ENCODE results near the gene ANKRD11.
A peak's percentile ranks its signal among the peaks of the same experiment; 100 is the strongest.
"Not testable (repeated sequence)": the region's sequence is repeated elsewhere in the genome, so short reads cannot be mapped to it uniquely, and the experiment has no call there.

The ANKRD11 gene

GRCh38 chr16:89261691-89262563 lies 228.4 kb downstream of the ANKRD11 start:
- Histone ChIP-seq H3K27me3 (ENCODE audit: low read depth, low read length) (peaks cover 7% of the 10 kb centered on the region), H3K36me3 (ENCODE audit: control insufficient read depth in 1 of 2, insufficient read depth in 2 of 2, low read length in 2 of 2) (peaks cover 0 to 20% of the 10 kb centered on the region in 2 donors), H3K4me1 (ENCODE audit: control insufficient read depth in 1 of 2, insufficient read depth in 2 of 2, low read length in 2 of 2) (peaks cover 0 to 8% of the 10 kb centered on the region in 2 donors), H3K4me3 (ENCODE audit: low read depth in 1 of 2, low read length in 2 of 2) (peak overlapping the region in 1 of 2 donors; percentile 4), H3K27ac (ENCODE audit: low read length) (peak overlapping the region; percentile 73), H3K9me3 (ENCODE audit: control insufficient read depth in 1 of 2, low read length in 2 of 2) (peaks cover 0 to 3% of the 10 kb centered on the region in 2 donors)

GRCh38 chr16:89259901-89260300 lies 230.5 kb downstream of the ANKRD11 start:
- not testable (repeated sequence) for H3K27me3 ChIP-seq (ENCODE audit: low read depth, low read length); H3K36me3 ChIP-seq (ENCODE audit: control insufficient read depth in 1 of 2, insufficient read depth in 2 of 2, low read length in 2 of 2); H3K9me3 ChIP-seq (ENCODE audit: control insufficient read depth in 1 of 2, low read length in 2 of 2); H3K4me3 ChIP-seq (ENCODE audit: low read depth in 1 of 2, low read length in 2 of 2); H3K27ac ChIP-seq (ENCODE audit: low read length)
- H3K4me1 ChIP-seq (ENCODE audit: control insufficient read depth in 1 of 2, insufficient read depth in 2 of 2, low read length in 2 of 2): peaks cover 0 to 13% of the 10 kb centered on the region in 2 donors

- Histone ChIP-seq H3K27me3 (ENCODE audit: low read depth, low read length) (peaks cover 7% of the 10 kb centered on the region), H3K27ac (ENCODE audit: low read length) (no peak overlapping the region), H3K9me3 (ENCODE audit: control insufficient read depth in 1 of 2, low read length in 2 of 2) (peaks cover 0 to 2% of the 10 kb centered on the region in 2 donors), H3K36me3 (ENCODE audit: control insufficient read depth in 1 of 2, insufficient read depth in 2 of 2, low read length in 2 of 2) (no peaks in the 10 kb centered on the region), H3K4me1 (ENCODE audit: control insufficient read depth in 1 of 2, insufficient read depth in 2 of 2, low read length in 2 of 2) (peaks cover 0 to 13% of the 10 kb centered on the region in 2 donors), H3K4me3 (ENCODE audit: low read depth in 1 of 2, low read length in 2 of 2) (peak overlapping the region in 1 of 2 donors; percentile 56)
Observed at GRCh38 chr16:89257757-89258465, 232.4 kb downstream of the ANKRD11 start.

GRCh38 chr16:89257281-89257731 lies 233.1 kb downstream of the ANKRD11 start:
- Histone ChIP-seq H3K4me3 (ENCODE audit: low read depth in 1 of 2, low read length in 2 of 2) (peak overlapping the region; percentile 39 to 56), H3K4me1 (ENCODE audit: control insufficient read depth in 1 of 2, insufficient read depth in 2 of 2, low read length in 2 of 2) (peaks cover 0 to 13% of the 10 kb centered on the region in 2 donors), H3K36me3 (ENCODE audit: control insufficient read depth in 1 of 2, insufficient read depth in 2 of 2, low read length in 2 of 2) (no peaks in the 10 kb centered on the region), H3K9me3 (ENCODE audit: control insufficient read depth in 1 of 2, low read length in 2 of 2) (no peaks in the 10 kb centered on the region), H3K27me3 (ENCODE audit: low read depth, low read length) (peaks cover 7% of the 10 kb centered on the region), H3K27ac (ENCODE audit: low read length) (no peak overlapping the region)

- H3K27ac ChIP-seq (ENCODE audit: low read length): no peak overlapping the region
- peaks cover 7% of the 10 kb centered on the region for H3K27me3 ChIP-seq (ENCODE audit: low read depth, low read length)
- H3K4me3 ChIP-seq (ENCODE audit: low read depth in 1 of 2, low read length in 2 of 2): peak overlapping the region; percentile 39 to 56
- H3K4me1 ChIP-seq (ENCODE audit: control insufficient read depth in 1 of 2, insufficient read depth in 2 of 2, low read length in 2 of 2): peaks cover 0 to 13% of the 10 kb centered on the region in 2 donors
- H3K9me3 ChIP-seq (ENCODE audit: control insufficient read depth in 1 of 2, low read length in 2 of 2): no peaks in the 10 kb centered on the region
- no peaks in the 10 kb centered on the region for H3K36me3 ChIP-seq (ENCODE audit: control insufficient read depth in 1 of 2, insufficient read depth in 2 of 2, low read length in 2 of 2)
Observed at GRCh38 chr16:89256651-89257254, 233.6 kb downstream of the ANKRD11 start.

- no peak overlapping the region for H3K27ac ChIP-seq (ENCODE audit: low read length)
- no peak overlapping the region for H3K4me3 ChIP-seq (ENCODE audit: low read depth in 1 of 2, low read length in 2 of 2)
- peaks cover 7% of the 10 kb centered on the region for H3K27me3 ChIP-seq (ENCODE audit: low read depth, low read length)
- peaks cover 0 to 13% of the 10 kb centered on the region in 2 donors for H3K4me1 ChIP-seq (ENCODE audit: control insufficient read depth in 1 of 2, insufficient read depth in 2 of 2, low read length in 2 of 2)
- no peaks in the 10 kb centered on the region for H3K36me3 ChIP-seq (ENCODE audit: control insufficient read depth in 1 of 2, insufficient read depth in 2 of 2, low read length in 2 of 2)
- H3K9me3 ChIP-seq (ENCODE audit: control insufficient read depth in 1 of 2, low read length in 2 of 2): peaks cover 0 to 3% of the 10 kb centered on the region in 2 donors
Observed at GRCh38 chr16:89253548-89254287, 236.6 kb downstream of the ANKRD11 start.

- Histone ChIP-seq H3K9me3 (ENCODE audit: control insufficient read depth in 1 of 2, low read length in 2 of 2) (peaks cover 0 to 3% of the 10 kb centered on the region in 2 donors), H3K36me3 (ENCODE audit: control insufficient read depth in 1 of 2, insufficient read depth in 2 of 2, low read length in 2 of 2) (no peaks in the 10 kb centered on the region), H3K27me3 (ENCODE audit: low read depth, low read length) (no peaks in the 10 kb centered on the region), H3K4me3 (ENCODE audit: low read depth in 1 of 2, low read length in 2 of 2) (no peak overlapping the region), H3K27ac (ENCODE audit: low read length) (no peak overlapping the region), H3K4me1 (ENCODE audit: control insufficient read depth in 1 of 2, insufficient read depth in 2 of 2, low read length in 2 of 2) (peaks cover 0 to 9% of the 10 kb centered on the region in 2 donors)
Observed at GRCh38 chr16:89248196-89248982, 242.0 kb downstream of the ANKRD11 start.

- not testable (repeated sequence) for H3K9me3 ChIP-seq (ENCODE audit: control insufficient read depth in 1 of 2, low read length in 2 of 2); H3K27me3 ChIP-seq (ENCODE audit: low read depth, low read length); H3K4me1 ChIP-seq (ENCODE audit: control insufficient read depth in 1 of 2, insufficient read depth in 2 of 2, low read length in 2 of 2); H3K27ac ChIP-seq (ENCODE audit: low read length); H3K36me3 ChIP-seq (ENCODE audit: control insufficient read depth in 1 of 2, insufficient read depth in 2 of 2, low read length in 2 of 2); H3K4me3 ChIP-seq (ENCODE audit: low read depth in 1 of 2, low read length in 2 of 2)
Observed at GRCh38 chr16:89247734-89248075, 242.7 kb downstream of the ANKRD11 start.

GRCh38 chr16:89246903-89247733 lies 243.2 kb downstream of the ANKRD11 start:
- Histone ChIP-seq H3K27ac (ENCODE audit: low read length) (no peak overlapping the region), H3K9me3 (ENCODE audit: control insufficient read depth in 1 of 2, low read length in 2 of 2) (peaks cover 0 to 3% of the 10 kb centered on the region in 2 donors), H3K4me1 (ENCODE audit: control insufficient read depth in 1 of 2, insufficient read depth in 2 of 2, low read length in 2 of 2) (peaks cover 0 to 9% of the 10 kb centered on the region in 2 donors), H3K36me3 (ENCODE audit: control insufficient read depth in 1 of 2, insufficient read depth in 2 of 2, low read length in 2 of 2) (no peaks in the 10 kb centered on the region), H3K27me3 (ENCODE audit: low read depth, low read length) (no peaks in the 10 kb centered on the region), H3K4me3 (ENCODE audit: low read depth in 1 of 2, low read length in 2 of 2) (peak overlapping the region in 1 of 2 donors; percentile 51)

Data from muscle layer of duodenum (tissue), 2 donors.